Liver (tissue), 9 donors: ENCODE results near the gene KLHL13. TPM values are rescaled to one million over a fixed set of nuclear protein-coding genes. Genes with fewer than 3 reads are reported as not detected.

Source experiments
- DNase-seq: peaks from one replicate; pipeline ENCODE4 v3.0.0-alpha.2; 2017; ENCODE audit warnings: low spot score
- H3K27ac ChIP-seq, 2 donors: one replicate each; pipeline ENCODE4 v1.7.0; 2013; ENCODE audit warnings: inconsistent platforms in 2 of 2, low read length in 2 of 2, control low read depth in 1 of 2, low read depth in 1 of 2, mild to moderate bottlenecking in 1 of 2
- H3K27me3 ChIP-seq, 4 donors: one replicate each; pipeline versions ENCODE4 v1.6.1 to v1.7.0; 2013; ENCODE audit warnings: low read length in 3 of 4, inconsistent platforms in 1 of 4, mild to moderate bottlenecking in 1 of 4, moderate library complexity in 1 of 4; ENCODE audit not compliant: control insufficient read depth in 4 of 4, insufficient read depth in 4 of 4
- H3K36me3 ChIP-seq, 4 donors: one replicate each; pipeline versions ENCODE4 v1.6.1 to v1.7.0; 2013; ENCODE audit warnings: low read length in 3 of 4, mild to moderate bottlenecking in 3 of 4, low read depth in 1 of 4, moderate library complexity in 1 of 4; ENCODE audit not compliant: control insufficient read depth in 4 of 4, insufficient read depth in 3 of 4
- H3K4me1 ChIP-seq, 4 donors: one replicate each; pipeline versions ENCODE4 v1.6.1 to v1.7.0; 2013; ENCODE audit warnings: low read length in 3 of 4, mild to moderate bottlenecking in 3 of 4, moderate library complexity in 1 of 4; ENCODE audit not compliant: control insufficient read depth in 4 of 4, insufficient read depth in 4 of 4
- H3K4me3 ChIP-seq, 3 donors: one replicate each; pipeline versions ENCODE4 v1.6.1 to v1.7.0; 2013; ENCODE audit warnings: low read length in 3 of 3, control low read depth in 1 of 3, low read depth in 1 of 3, mild to moderate bottlenecking in 1 of 3
- H3K9ac ChIP-seq, 2 donors: one replicate each; pipeline ENCODE4 v1.7.0; 2013; ENCODE audit warnings: low read length in 2 of 2, mild to moderate bottlenecking in 2 of 2, moderate library complexity in 2 of 2, control low read depth in 1 of 2, low read depth in 1 of 2
- H3K9me3 ChIP-seq, 4 donors: one replicate each; pipeline versions ENCODE4 v1.6.1 to v1.7.0; 2013; ENCODE audit warnings: low read length in 3 of 4; ENCODE audit not compliant: control insufficient read depth in 4 of 4
- ATF3 ChIP-seq: IDR thresholded peaks from 2 replicates; pipeline ENCODE4 v1.6.1; 2016; ENCODE audit warnings: antibody characterized with exemption
- EGR1 ChIP-seq, 2 donors: IDR thresholded peaks; 2 replicates each; pipeline ENCODE4 v1.6.1; 2016 to 2018; ENCODE audit warnings: antibody characterized with exemption in 2 of 2, low read depth in 2 of 2
- FOXA1 ChIP-seq: IDR thresholded peaks from 2 replicates; pipeline ENCODE4 v1.6.1; 2016; ENCODE audit warnings: antibody characterized with exemption
- FOXA2 ChIP-seq: IDR thresholded peaks from 2 replicates; pipeline ENCODE4 v1.6.1; 2016; ENCODE audit warnings: antibody characterized with exemption
- GABPA ChIP-seq, 2 donors: IDR thresholded peaks in 1 of 2; conservative IDR thresholded peaks in 1 of 2; 2 replicates each; pipeline ENCODE4 v1.6.1; 2016; ENCODE audit warnings: antibody characterized with exemption in 2 of 2, mild to moderate bottlenecking in 1 of 2, moderate library complexity in 1 of 2
- HNF4A ChIP-seq, 2 donors: conservative IDR thresholded peaks; 2 replicates each; pipeline ENCODE4 v1.6.1; 2016; ENCODE audit warnings: antibody characterized with exemption in 2 of 2, mild to moderate bottlenecking in 2 of 2
- HNF4G ChIP-seq: IDR thresholded peaks from 2 replicates; pipeline ENCODE4 v1.6.1; 2016; ENCODE audit warnings: antibody characterized with exemption
- JUND ChIP-seq, 2 donors: IDR thresholded peaks; 2 replicates each; pipeline ENCODE4 v1.6.1; 2016; ENCODE audit warnings: antibody characterized with exemption in 2 of 2
- MAX ChIP-seq: IDR thresholded peaks from 2 replicates; pipeline ENCODE4 v1.6.1; 2016; ENCODE audit warnings: antibody characterized with exemption
- NR2F2 ChIP-seq: IDR thresholded peaks from 2 replicates; pipeline ENCODE4 v1.6.1; 2016; ENCODE audit warnings: antibody characterized with exemption
- RAD21 ChIP-seq, 2 donors: IDR thresholded peaks; 2 replicates each; pipeline ENCODE4 v1.6.1; 2016; ENCODE audit warnings: antibody characterized with exemption in 2 of 2, mild to moderate bottlenecking in 2 of 2
- RXRA ChIP-seq, 2 donors: IDR thresholded peaks; 2 replicates each; pipeline ENCODE4 v1.6.1; 2017 to 2018; ENCODE audit warnings: antibody characterized with exemption in 2 of 2, mild to moderate bottlenecking in 1 of 2
- SP1 ChIP-seq: IDR thresholded peaks from 2 replicates; pipeline ENCODE4 v1.6.1; 2018; ENCODE audit warnings: antibody characterized with exemption, mild to moderate bottlenecking
- TAF1 ChIP-seq: conservative IDR thresholded peaks from 2 replicates; pipeline ENCODE4 v1.6.1; 2016; ENCODE audit warnings: antibody characterized with exemption, mild to moderate bottlenecking
- YY1 ChIP-seq: IDR thresholded peaks from 2 replicates; pipeline ENCODE4 v1.6.1; 2016; ENCODE audit warnings: antibody characterized with exemption, mild to moderate bottlenecking
- whole genome bisulfite sequencing: extraction: QIAGEN DNeasy Blood & Tissue Kit; methylation state at CpG from one replicate; pipeline ENCODE4 v1.1.7; 2013; 5-methylcytosine and 5-hydroxymethylcytosine counted together
- polyA plus RNA-seq, 2 donors: library from polyadenylated mRNA; stranded (reverse) in 1 of 2; unstranded in 1 of 2; fragments of 200-250 nt in 1 of 2; fragments of >200 nt in 1 of 2; fragmentation: Nextera tagmentation in 1 of 2; extraction: Ambion mirVana in 1 of 2; gene quantifications; one replicate each; pipeline versions ENCODE4 v1.2.1 to v1.2.3, GENCODE V29; 2013 to 2015
- total RNA-seq, 2 donors: library from RNA; depleted of rRNA; stranded (reverse); fragments of >200 nt; gene quantifications; one replicate each; pipeline ENCODE4 v1.2.3, GENCODE V29; 2014
- TF ChIP-seq, protein P1 (sequence below): IDR thresholded peaks from 2 replicates; pipeline ENCODE4 v1.6.1; 2016; ENCODE audit warnings: antibody characterized with exemption, mild to moderate bottlenecking
- TF ChIP-seq, protein P2 (sequence below): fragments of 150-350 bp; IDR thresholded peaks from 2 replicates; pipeline ENCODE4 v1.5.1; 2017; ENCODE audit warnings: improper control_type of control experiment, low read depth, low read length; ENCODE audit not compliant: missing input control
- TF ChIP-seq, protein P3 (sequence below): IDR thresholded peaks from 2 replicates; pipeline ENCODE4 v1.6.1; 2016; ENCODE audit warnings: antibody characterized with exemption
- donor health status: healthy.
- donor health status: healthy.
- donor health status: healthy.
- donor health status: healthy.
- donor health status: healthy.

Gene KLHL13
- total and polyA plus RNA-seq, 4 donors: 0.76 to 5.3 (median 3.3) TPM

DNA sequence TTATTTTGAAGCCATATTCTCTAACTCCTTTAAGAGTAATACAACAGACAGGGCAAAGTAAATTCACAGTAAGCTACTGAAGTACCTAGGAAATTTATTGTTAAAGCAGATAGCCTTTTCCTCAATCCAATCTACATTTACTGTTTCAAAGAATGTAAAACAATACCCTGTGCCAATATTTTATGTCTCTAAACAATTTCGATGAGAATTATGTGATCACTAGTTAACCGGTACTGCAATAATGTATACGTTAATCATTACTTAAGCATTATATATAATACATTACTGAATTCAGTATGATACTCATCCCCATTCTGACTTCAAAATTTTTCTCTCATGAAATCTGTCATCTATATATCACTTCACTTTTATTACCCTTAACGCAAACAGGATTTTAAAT, 28.5 kb downstream of the KLHL13 start:
- Histone ChIP-seq H3K27ac (no peak overlapping the region), H3K9ac (no peak overlapping the region), H3K4me1 (no peaks in the 10 kb centered on the region)

More for the DNA sequence above, 28.5 kb downstream of the KLHL13 start:
- TF ChIP-seq FOXA1 (no peak), RAD21 (IDR thresholded peaks at IDR 0.05) (no peak), GABPA (IDR thresholded peaks at IDR 0.05 in 1 of 2, conservative IDR thresholded peaks at IDR 0.05 in 1 of 2) (no peak), TAF1 (no peak), RXRA (IDR thresholded peaks at IDR 0.05) (no peak), EGR1 (IDR thresholded peaks at IDR 0.05; ENCODE audit: low read depth in 2 of 2) (no peak), ATF3 (no peak), FOXA2 (no peak), NR2F2 (no peak), YY1 (no peak), JUND (IDR thresholded peaks at IDR 0.05) (no peak), SP1 (no peak), HNF4G (no peak), MAX (no peak), HNF4A (conservative IDR thresholded peaks at IDR 0.05) (no peak)
- TF ChIP-seq, protein P1, sequence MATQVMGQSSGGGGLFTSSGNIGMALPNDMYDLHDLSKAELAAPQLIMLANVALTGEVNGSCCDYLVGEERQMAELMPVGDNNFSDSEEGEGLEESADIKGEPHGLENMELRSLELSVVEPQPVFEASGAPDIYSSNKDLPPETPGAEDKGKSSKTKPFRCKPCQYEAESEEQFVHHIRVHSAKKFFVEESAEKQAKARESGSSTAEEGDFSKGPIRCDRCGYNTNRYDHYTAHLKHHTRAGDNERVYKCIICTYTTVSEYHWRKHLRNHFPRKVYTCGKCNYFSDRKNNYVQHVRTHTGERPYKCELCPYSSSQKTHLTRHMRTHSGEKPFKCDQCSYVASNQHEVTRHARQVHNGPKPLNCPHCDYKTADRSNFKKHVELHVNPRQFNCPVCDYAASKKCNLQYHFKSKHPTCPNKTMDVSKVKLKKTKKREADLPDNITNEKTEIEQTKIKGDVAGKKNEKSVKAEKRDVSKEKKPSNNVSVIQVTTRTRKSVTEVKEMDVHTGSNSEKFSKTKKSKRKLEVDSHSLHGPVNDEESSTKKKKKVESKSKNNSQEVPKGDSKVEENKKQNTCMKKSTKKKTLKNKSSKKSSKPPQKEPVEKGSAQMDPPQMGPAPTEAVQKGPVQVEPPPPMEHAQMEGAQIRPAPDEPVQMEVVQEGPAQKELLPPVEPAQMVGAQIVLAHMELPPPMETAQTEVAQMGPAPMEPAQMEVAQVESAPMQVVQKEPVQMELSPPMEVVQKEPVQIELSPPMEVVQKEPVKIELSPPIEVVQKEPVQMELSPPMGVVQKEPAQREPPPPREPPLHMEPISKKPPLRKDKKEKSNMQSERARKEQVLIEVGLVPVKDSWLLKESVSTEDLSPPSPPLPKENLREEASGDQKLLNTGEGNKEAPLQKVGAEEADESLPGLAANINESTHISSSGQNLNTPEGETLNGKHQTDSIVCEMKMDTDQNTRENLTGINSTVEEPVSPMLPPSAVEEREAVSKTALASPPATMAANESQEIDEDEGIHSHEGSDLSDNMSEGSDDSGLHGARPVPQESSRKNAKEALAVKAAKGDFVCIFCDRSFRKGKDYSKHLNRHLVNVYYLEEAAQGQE: no peak
- TF ChIP-seq, protein P2, sequence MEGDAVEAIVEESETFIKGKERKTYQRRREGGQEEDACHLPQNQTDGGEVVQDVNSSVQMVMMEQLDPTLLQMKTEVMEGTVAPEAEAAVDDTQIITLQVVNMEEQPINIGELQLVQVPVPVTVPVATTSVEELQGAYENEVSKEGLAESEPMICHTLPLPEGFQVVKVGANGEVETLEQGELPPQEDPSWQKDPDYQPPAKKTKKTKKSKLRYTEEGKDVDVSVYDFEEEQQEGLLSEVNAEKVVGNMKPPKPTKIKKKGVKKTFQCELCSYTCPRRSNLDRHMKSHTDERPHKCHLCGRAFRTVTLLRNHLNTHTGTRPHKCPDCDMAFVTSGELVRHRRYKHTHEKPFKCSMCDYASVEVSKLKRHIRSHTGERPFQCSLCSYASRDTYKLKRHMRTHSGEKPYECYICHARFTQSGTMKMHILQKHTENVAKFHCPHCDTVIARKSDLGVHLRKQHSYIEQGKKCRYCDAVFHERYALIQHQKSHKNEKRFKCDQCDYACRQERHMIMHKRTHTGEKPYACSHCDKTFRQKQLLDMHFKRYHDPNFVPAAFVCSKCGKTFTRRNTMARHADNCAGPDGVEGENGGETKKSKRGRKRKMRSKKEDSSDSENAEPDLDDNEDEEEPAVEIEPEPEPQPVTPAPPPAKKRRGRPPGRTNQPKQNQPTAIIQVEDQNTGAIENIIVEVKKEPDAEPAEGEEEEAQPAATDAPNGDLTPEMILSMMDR: no peak
- TF ChIP-seq, protein P3, sequence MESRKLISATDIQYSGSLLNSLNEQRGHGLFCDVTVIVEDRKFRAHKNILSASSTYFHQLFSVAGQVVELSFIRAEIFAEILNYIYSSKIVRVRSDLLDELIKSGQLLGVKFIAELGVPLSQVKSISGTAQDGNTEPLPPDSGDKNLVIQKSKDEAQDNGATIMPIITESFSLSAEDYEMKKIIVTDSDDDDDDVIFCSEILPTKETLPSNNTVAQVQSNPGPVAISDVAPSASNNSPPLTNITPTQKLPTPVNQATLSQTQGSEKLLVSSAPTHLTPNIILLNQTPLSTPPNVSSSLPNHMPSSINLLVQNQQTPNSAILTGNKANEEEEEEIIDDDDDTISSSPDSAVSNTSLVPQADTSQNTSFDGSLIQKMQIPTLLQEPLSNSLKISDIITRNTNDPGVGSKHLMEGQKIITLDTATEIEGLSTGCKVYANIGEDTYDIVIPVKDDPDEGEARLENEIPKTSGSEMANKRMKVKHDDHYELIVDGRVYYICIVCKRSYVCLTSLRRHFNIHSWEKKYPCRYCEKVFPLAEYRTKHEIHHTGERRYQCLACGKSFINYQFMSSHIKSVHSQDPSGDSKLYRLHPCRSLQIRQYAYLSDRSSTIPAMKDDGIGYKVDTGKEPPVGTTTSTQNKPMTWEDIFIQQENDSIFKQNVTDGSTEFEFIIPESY: no peak
- 91% methylated on average over 4 of the region's 4 CpGs for WGBS
- DNase-seq: no peak
- H3K27me3 ChIP-seq: no peaks in the 10 kb centered on the region
- H3K4me3 ChIP-seq: no peak overlapping the region
- H3K36me3 ChIP-seq: no peaks in the 10 kb centered on the region
- H3K9me3 ChIP-seq: peaks cover 0 to 3% (median under 1%) of the 10 kb centered on the region in 4 donors
